Lower lobe of right lung (tissue), 2 donors: ENCODE results near the gene BNC2. TPM values are rescaled to one million over a fixed set of nuclear protein-coding genes. Genes with fewer than 3 reads are reported as not detected.

Experiments used
- ATAC-seq, 2 donors: fragments of 200-7000 bp; cut with Tn5 transposase; one replicate each; pipeline ENCODE4 v1.9.1; 2020 to 2022; ENCODE audit warnings: mild to moderate bottlenecking in 2 of 2, moderate library complexity in 2 of 2
- DNase-seq: peaks from one replicate; pipeline ENCODE4 v3.0.0-alpha.2; 2020
- H3K27ac ChIP-seq: fragments of 200-600 bp; one replicate; pipeline ENCODE4 v1.8.0; 2022
- H3K27me3 ChIP-seq: fragments of 200-600 bp; one replicate; pipeline ENCODE4 v1.8.0; 2022; ENCODE audit warnings: low read depth
- H3K36me3 ChIP-seq: fragments of 200-600 bp; one replicate; pipeline ENCODE4 v1.8.0; 2022; ENCODE audit warnings: mild to moderate bottlenecking
- H3K4me1 ChIP-seq: fragments of 200-600 bp; one replicate; pipeline ENCODE4 v1.8.0; 2022
- H3K4me3 ChIP-seq: fragments of 200-600 bp; one replicate; pipeline ENCODE4 v1.8.0; 2022; ENCODE audit warnings: mild to moderate bottlenecking
- H3K9me3 ChIP-seq: fragments of 200-600 bp; one replicate; pipeline ENCODE4 v1.8.0; 2022
- CTCF ChIP-seq: fragments of 200-600 bp; IDR thresholded peaks from one replicate; pipeline ENCODE4 v1.8.0; 2022; ENCODE audit warnings: antibody characterized with exemption, mild to moderate bottlenecking
- intact Hi-C: fragments of 100-400 bp; cut with DNase I; formaldehyde crosslinking; loops from one replicate; pipeline ENCODE4 v1.11.0; 2022
- total RNA-seq: library from RNA; stranded (reverse); fragmentation: NEBNext Ultra II Directional; extraction: Animal tissue kit (Norgen Biotek cat#: 25700); gene quantifications from one replicate; pipeline ENCODE4 v1.2.1, GENCODE V29; 2021
- donor health status: DM: no; HTN: yes; CAD: no; lungs with severe emphysema.

BNC2 gene
- total RNA-seq, 1 donor from 2014 or later: 15.0 TPM

GRCh38 chr9:16417749-16418148 lies 452.7 kb downstream of the BNC2 start:
- intact Hi-C loops: no loop called here
- H3K27ac ChIP-seq: peak overlapping the region; percentile 25

GRCh38 chr9:16417161-16417560 lies 453.3 kb downstream of the BNC2 start:
- intact Hi-C loops: no loop called here
- H3K27me3 ChIP-seq: no peaks in the 10 kb centered on the region
- peak overlapping the region; percentile 25 for H3K27ac ChIP-seq
- DNase-seq (no peak), ATAC-seq (no peak)
- no peaks in the 10 kb centered on the region for H3K36me3 ChIP-seq
- peaks cover 15% of the 10 kb centered on the region for H3K4me1 ChIP-seq
- no peak overlapping the region for H3K4me3 ChIP-seq
- TF ChIP-seq CTCF: no peak
- no peaks in the 10 kb centered on the region for H3K9me3 ChIP-seq

More at GRCh38 chr9:16417749-16418148, 452.7 kb downstream of the BNC2 start:
- DNase-seq (no peak), ATAC-seq (no peak)
- Histone ChIP-seq H3K4me3 (no peak overlapping the region), H3K9me3 (no peaks in the 10 kb centered on the region), H3K27me3 (no peaks in the 10 kb centered on the region), H3K36me3 (no peaks in the 10 kb centered on the region), H3K4me1 (peaks cover 15% of the 10 kb centered on the region)
- TF ChIP-seq CTCF: no peak

- H3K27me3 ChIP-seq: no peaks in the 10 kb centered on the region
- no peak for DNase-seq
- no peak overlapping the region for H3K27ac ChIP-seq
- no peak for TF ChIP-seq CTCF
- H3K4me1 ChIP-seq: peaks cover 15% of the 10 kb centered on the region
- no peak overlapping the region for H3K4me3 ChIP-seq
- H3K9me3 ChIP-seq: no peaks in the 10 kb centered on the region
- ATAC-seq: no peak
- intact Hi-C loops: no loop called here
- H3K36me3 ChIP-seq: no peaks in the 10 kb centered on the region
Observed at GRCh38 chr9:16414451-16414850, 456.0 kb downstream of the BNC2 start.

- Histone ChIP-seq H3K27ac (peak overlapping the region; percentile 50), H3K4me1 (peaks cover 15% of the 10 kb centered on the region), H3K9me3 (no peaks in the 10 kb centered on the region), H3K27me3 (peaks cover 4% of the 10 kb centered on the region), H3K4me3 (no peak overlapping the region), H3K36me3 (no peaks in the 10 kb centered on the region)
- no peak for DNase-seq
- no peak for TF ChIP-seq CTCF
- ATAC-seq: peak; percentile 86 to 88
- intact Hi-C loops: no loop called here
Observed at GRCh38 chr9:16413509-16414016, 456.9 kb downstream of the BNC2 start.

- H3K9me3 ChIP-seq: no peaks in the 10 kb centered on the region
- no peak overlapping the region for H3K4me3 ChIP-seq
- H3K36me3 ChIP-seq: no peaks in the 10 kb centered on the region
- no peak overlapping the region for H3K27ac ChIP-seq
- peaks cover 4% of the 10 kb centered on the region for H3K27me3 ChIP-seq
- no peak for TF ChIP-seq CTCF
- peaks cover 15% of the 10 kb centered on the region for H3K4me1 ChIP-seq
- peak in 1 of 2 donors; percentile 20 for ATAC-seq
- no peak for DNase-seq
- intact Hi-C loops: no loop called here
Observed at GRCh38 chr9:16412740-16413139, 457.7 kb downstream of the BNC2 start.

GRCh38 chr9:16411311-16411710 lies 459.2 kb downstream of the BNC2 start:
- TF ChIP-seq CTCF: no peak
- Histone ChIP-seq H3K36me3 (no peaks in the 10 kb centered on the region), H3K9me3 (no peaks in the 10 kb centered on the region), H3K4me3 (no peak overlapping the region), H3K27ac (no peak overlapping the region), H3K27me3 (peaks cover 4% of the 10 kb centered on the region), H3K4me1 (peaks cover 6% of the 10 kb centered on the region)
- intact Hi-C loops: no loop called here
- DNase-seq: no peak
- no peak for ATAC-seq
